WTC11 (cell line): ENCODE measurements around the gene POLR2A.

ENCODE experiments used
- ATF2 ChIP-seq: sonication (generic); formaldehyde crosslinking; IDR thresholded peaks from 2 replicates; pipeline ENCODE4 v1.8.1; 2022; ENCODE audit warnings: low read depth, missing genetic modification reagents, borderline replicate concordance
- CREB1 ChIP-seq: sonication (generic); formaldehyde crosslinking; IDR thresholded peaks from 2 replicates; pipeline ENCODE4 v1.8.0; 2023; ENCODE audit warnings: mild to moderate bottlenecking, missing genetic modification reagents
- CTCF ChIP-seq: fragments of 200-600 bp; IDR thresholded peaks from 2 replicates; pipeline ENCODE4 v1.8.0; 2022; ENCODE audit warnings: antibody characterized with exemption
- E2F1 ChIP-seq: sonication (generic); formaldehyde crosslinking; IDR thresholded peaks from 2 replicates; pipeline ENCODE4 v1.8.0; 2022; ENCODE audit warnings: mild to moderate bottlenecking, missing genetic modification reagents
- E2F5 ChIP-seq: sonication (generic); formaldehyde crosslinking; IDR thresholded peaks from 2 replicates; pipeline ENCODE4 v1.8.1; 2022; ENCODE audit warnings: mild to moderate bottlenecking, moderate library complexity, missing genetic modification reagents
- ELF4 ChIP-seq: sonication (generic); formaldehyde crosslinking; IDR thresholded peaks from 2 replicates; pipeline ENCODE4 v1.8.1; 2022; ENCODE audit warnings: low read depth, mild to moderate bottlenecking, moderate library complexity, missing genetic modification reagents
- FOXJ3 ChIP-seq: sonication (generic); formaldehyde crosslinking; IDR thresholded peaks from 2 replicates; pipeline ENCODE4 v1.9.0; 2021; ENCODE audit warnings: missing genetic modification reagents, mild to moderate bottlenecking, borderline replicate concordance
- FOXP1 ChIP-seq: sonication (generic); formaldehyde crosslinking; IDR thresholded peaks from 2 replicates; pipeline ENCODE4 v1.8.0; 2022; ENCODE audit warnings: missing genetic modification reagents, mild to moderate bottlenecking, moderate library complexity, borderline replicate concordance
- IRF2 ChIP-seq: sonication (generic); formaldehyde crosslinking; IDR thresholded peaks from 2 replicates; pipeline ENCODE4 v1.8.0; 2022; ENCODE audit warnings: low read depth, missing genetic modification reagents, borderline replicate concordance
- JUN ChIP-seq: sonication (generic); formaldehyde crosslinking; IDR thresholded peaks from 2 replicates; pipeline ENCODE4 v1.8.0; 2023; ENCODE audit warnings: mild to moderate bottlenecking, missing genetic modification reagents
- MAX ChIP-seq: sonication (generic); formaldehyde crosslinking; IDR thresholded peaks from 2 replicates; pipeline ENCODE4 v1.8.0; 2022; ENCODE audit warnings: mild to moderate bottlenecking, missing genetic modification reagents
- NFYB ChIP-seq: sonication (generic); formaldehyde crosslinking; conservative IDR thresholded peaks from 2 replicates; pipeline ENCODE4 v1.8.0; 2022; ENCODE audit warnings: low read depth, missing genetic modification reagents
- ZMAT4 ChIP-seq: fragments of 250-450 bp; sonication (Bioruptor Pico); IDR thresholded peaks from 2 replicates; pipeline ENCODE4 v1.9.0; 2021; ENCODE audit warnings: mild to moderate bottlenecking
- ZNF121 ChIP-seq: sonication (generic); formaldehyde crosslinking; IDR thresholded peaks from 2 replicates; pipeline ENCODE4 v1.8.0; 2023; ENCODE audit warnings: missing genetic modification reagents

GRCh38 chr17:7440113-7440833, 43.9 kb upstream of the POLR2A start:
- TF ChIP-seq CTCF (no peak), FOXJ3 (CRISPR knock-in tag) (no peak), FOXP1 (CRISPR knock-in tag) (peak; percentile 48; the same call in 1 of the 2 replicates), ZMAT4 (no peak), E2F1 (CRISPR knock-in tag) (no peak), IRF2 (no peak), ATF2 (no peak), MAX (CRISPR knock-in tag) (peak; percentile 82), E2F5 (CRISPR knock-in tag) (no peak), NFYB (no peak), JUN (CRISPR knock-in tag) (no peak), CREB1 (CRISPR knock-in tag) (no peak), ELF4 (CRISPR knock-in tag) (no peak), ZNF121 (CRISPR knock-in tag) (no peak)
